Measurements from ENCODE around the gene GRIN2A. TPM values are rescaled to one million over a fixed set of nuclear protein-coding genes. Genes with fewer than 3 reads are reported as not detected.

The GRIN2A gene
- total RNA-seq, 1 donor from 2014 or later = 0.09 TPM

DNA sequence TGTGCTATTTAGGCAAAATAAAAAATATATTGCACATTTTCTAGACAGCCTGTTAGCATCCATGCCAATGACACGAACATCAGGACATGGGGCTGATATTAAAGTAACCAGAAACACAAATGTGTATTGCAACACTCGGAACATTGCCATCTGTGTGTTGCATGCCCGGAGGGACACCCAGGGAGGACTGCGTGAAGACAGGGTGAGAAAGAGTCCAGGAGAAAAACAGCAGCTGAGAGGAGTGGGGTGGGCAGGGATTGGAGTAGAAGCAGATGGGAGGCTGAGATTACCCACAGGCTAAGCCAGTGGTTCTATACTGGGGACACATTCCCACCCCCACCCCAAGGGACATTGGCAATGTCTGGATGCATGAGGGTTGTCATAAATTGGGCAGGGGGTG is 114.8 kb downstream of the GRIN2A start:
- TF ChIP-seq, protein P1, sequence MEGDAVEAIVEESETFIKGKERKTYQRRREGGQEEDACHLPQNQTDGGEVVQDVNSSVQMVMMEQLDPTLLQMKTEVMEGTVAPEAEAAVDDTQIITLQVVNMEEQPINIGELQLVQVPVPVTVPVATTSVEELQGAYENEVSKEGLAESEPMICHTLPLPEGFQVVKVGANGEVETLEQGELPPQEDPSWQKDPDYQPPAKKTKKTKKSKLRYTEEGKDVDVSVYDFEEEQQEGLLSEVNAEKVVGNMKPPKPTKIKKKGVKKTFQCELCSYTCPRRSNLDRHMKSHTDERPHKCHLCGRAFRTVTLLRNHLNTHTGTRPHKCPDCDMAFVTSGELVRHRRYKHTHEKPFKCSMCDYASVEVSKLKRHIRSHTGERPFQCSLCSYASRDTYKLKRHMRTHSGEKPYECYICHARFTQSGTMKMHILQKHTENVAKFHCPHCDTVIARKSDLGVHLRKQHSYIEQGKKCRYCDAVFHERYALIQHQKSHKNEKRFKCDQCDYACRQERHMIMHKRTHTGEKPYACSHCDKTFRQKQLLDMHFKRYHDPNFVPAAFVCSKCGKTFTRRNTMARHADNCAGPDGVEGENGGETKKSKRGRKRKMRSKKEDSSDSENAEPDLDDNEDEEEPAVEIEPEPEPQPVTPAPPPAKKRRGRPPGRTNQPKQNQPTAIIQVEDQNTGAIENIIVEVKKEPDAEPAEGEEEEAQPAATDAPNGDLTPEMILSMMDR (IDR thresholded peaks at IDR 0.05) = no peak
- no peak overlapping the region for H3K4me3 ChIP-seq

DNA sequence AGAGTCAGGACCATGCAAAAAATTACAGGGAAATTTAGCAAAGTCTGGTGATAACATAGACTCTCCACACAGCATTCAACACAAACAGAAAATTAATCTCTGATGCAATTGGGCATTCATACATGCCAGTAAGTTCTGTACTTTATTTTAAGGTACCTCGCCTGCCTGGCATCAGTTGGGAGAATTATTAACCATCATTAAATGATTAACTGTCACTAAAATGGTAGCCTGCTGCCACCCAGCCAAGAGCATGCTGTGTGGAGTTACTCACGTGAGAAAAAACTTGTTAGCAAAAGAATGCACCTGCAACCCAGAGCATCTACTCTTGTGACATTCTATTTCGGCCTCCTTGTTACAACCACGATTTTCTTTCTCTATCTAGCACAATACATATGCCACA is 117.2 kb downstream of the GRIN2A start:
- Histone ChIP-seq H3K4me1 (no peaks in the 10 kb centered on the region), H3K27me3 (no peaks in the 10 kb centered on the region), H3K9me3 (no peaks in the 10 kb centered on the region), H3K27ac (no peak overlapping the region), H3K36me3 (no peaks in the 10 kb centered on the region), H3K4me3 (no peak overlapping the region)
- DNase-seq (no peak), ATAC-seq (no peak)
- TF ChIP-seq, protein P1 (IDR thresholded peaks at IDR 0.05) = no peak
- intact Hi-C loops (cut with DNase I) = no loop called here

More for the DNA sequence above, 114.8 kb downstream of the GRIN2A start:
- no peak for DNase-seq
- Histone ChIP-seq H3K4me1 (no peaks in the 10 kb centered on the region), H3K9me3 (no peaks in the 10 kb centered on the region), H3K36me3 (no peaks in the 10 kb centered on the region), H3K27ac (no peak overlapping the region), H3K27me3 (no peaks in the 10 kb centered on the region)
- intact Hi-C loops (cut with DNase I) = no loop called here
- no peak for ATAC-seq

DNA sequence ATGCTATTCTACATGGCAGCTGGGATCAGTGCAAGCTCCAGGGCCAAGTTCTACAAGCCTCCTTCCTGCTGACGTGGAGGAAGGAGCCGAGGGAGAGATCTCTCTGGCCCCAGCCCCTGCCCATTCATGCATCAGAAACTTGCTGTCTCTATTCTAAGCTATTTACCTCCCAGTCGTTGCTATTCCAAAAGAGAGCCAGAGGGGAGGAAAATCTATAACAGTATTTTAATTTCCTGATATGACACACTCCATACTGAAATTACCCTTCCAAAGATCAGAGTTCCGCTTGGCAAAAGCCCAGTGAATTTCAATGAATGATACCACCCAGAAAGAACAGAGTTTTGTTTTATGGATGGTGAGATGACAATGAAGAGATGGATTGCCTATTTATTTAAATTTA is 133.4 kb downstream of the GRIN2A start:
- TF ChIP-seq, protein P1 (IDR thresholded peaks at IDR 0.05) = no peak
- DNase-seq = no peak
- H3K4me3 ChIP-seq = no peak overlapping the region
- intact Hi-C loops (cut with DNase I) = no loop called here
- H3K4me1 ChIP-seq = no peaks in the 10 kb centered on the region
- no peaks in the 10 kb centered on the region for H3K27me3 ChIP-seq
- H3K36me3 ChIP-seq = no peaks in the 10 kb centered on the region
- H3K9me3 ChIP-seq = no peaks in the 10 kb centered on the region
- ATAC-seq = no peak
- no peak overlapping the region for H3K27ac ChIP-seq

DNA sequence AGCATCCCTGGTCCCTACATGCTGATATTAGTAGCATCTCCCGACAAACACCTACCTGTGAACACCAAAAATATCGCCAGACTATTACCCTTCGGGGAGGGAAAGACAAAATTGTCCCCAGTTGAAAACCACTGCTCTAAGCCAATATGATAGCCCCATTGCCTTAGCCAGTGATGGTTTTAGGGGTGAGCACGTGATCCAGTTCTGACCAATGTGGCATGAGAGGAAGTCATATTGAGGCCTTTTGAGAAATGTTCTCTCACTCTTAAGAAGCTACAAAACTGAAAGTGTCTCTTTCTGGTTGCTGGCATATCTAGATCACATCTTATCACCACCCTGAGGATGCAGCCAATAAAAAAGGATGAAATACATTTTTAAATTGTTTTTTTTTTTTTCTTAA is 136.3 kb downstream of the GRIN2A start:
- no peak overlapping the region for H3K4me3 ChIP-seq
- ATAC-seq = no peak
- H3K27ac ChIP-seq = no peak overlapping the region
- H3K36me3 ChIP-seq = no peaks in the 10 kb centered on the region
- H3K4me1 ChIP-seq = no peaks in the 10 kb centered on the region
- TF ChIP-seq, protein P1 (IDR thresholded peaks at IDR 0.05) = no peak
- intact Hi-C loops (cut with DNase I) = no loop called here
- no peak for DNase-seq
- no peaks in the 10 kb centered on the region for H3K27me3 ChIP-seq
- no peaks in the 10 kb centered on the region for H3K9me3 ChIP-seq

DNA sequence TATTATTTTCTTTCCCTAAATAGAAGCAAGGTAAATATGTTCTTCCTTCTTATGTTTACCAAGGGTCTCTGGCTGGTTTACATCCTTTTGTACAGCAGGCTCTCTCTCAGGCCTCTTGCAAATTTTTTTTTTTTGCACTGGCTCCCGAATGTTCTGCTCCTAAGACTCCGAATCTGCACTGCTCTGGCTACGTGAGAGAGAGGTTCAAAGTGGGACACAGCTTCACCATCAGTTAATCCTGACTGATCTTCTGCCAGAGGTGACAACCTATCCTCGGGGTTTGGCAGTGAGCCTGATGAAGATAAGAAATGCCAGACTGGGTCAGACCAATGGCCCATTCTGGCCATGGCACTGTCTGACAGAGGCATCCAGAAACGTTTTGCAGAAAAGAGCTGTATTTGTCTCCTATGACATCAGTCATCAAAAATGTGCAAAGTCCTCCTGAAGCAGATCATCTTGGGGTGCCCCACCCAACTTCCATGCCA is 136.9 kb downstream of the GRIN2A start:
- Histone ChIP-seq H3K4me3 (no peak overlapping the region), H3K27me3 (no peaks in the 10 kb centered on the region), H3K4me1 (no peaks in the 10 kb centered on the region), H3K27ac (no peak overlapping the region), H3K9me3 (no peaks in the 10 kb centered on the region), H3K36me3 (no peaks in the 10 kb centered on the region)
- DNase-seq = no peak
- ATAC-seq = no peak
- TF ChIP-seq, protein P1 (IDR thresholded peaks at IDR 0.05) = no peak
- intact Hi-C loops (cut with DNase I) = no loop called here

Measured in upper lobe of right lung (tissue), 1 donor.